Measurements from ENCODE around the gene AUNIP.

- TF ChIP-seq CTCF (conservative IDR thresholded peaks at IDR 0.05) (no peak), EZH2 (IDR thresholded peaks at IDR 0.05; ENCODE audit: low read depth) (no peak)
These were observed 11.3 kb downstream of the AUNIP start for GRCh38 chr1:25847929-25848328.

All from PC-9 (cell line).